GM18511 (cell line): ENCODE results near the gene AKNA.

ENCODE experiments used
- ATAC-seq: cut with Tn5 transposase; IDR thresholded peaks from one replicate; pipeline ENCODE4 v1.9.1; 2021; ENCODE audit warnings: mild to moderate bottlenecking, moderate library complexity; ENCODE audit not compliant: unreplicated experiment

The AKNA gene

GRCh38 chr9:114308361-114308950, 79.3 kb downstream of the AKNA start:
- ATAC-seq, result no peak

GRCh38 chr9:114307899-114308267, 79.9 kb downstream of the AKNA start:
- no peak for ATAC-seq

- ATAC-seq, result no peak
These were observed 83.2 kb downstream of the AKNA start for GRCh38 chr9:114304416-114305188.

- no peak for ATAC-seq
These were observed 83.8 kb downstream of the AKNA start for GRCh38 chr9:114303977-114304376.

- no peak for ATAC-seq
These were observed 84.2 kb downstream of the AKNA start for GRCh38 chr9:114303571-114303970.

- ATAC-seq, result no peak
These were observed 85.1 kb downstream of the AKNA start for GRCh38 chr9:114302727-114303126.

- no peak for ATAC-seq
These were observed 85.8 kb downstream of the AKNA start for GRCh38 chr9:114301798-114302565.

- ATAC-seq, result no peak
These were observed 86.7 kb downstream of the AKNA start for GRCh38 chr9:114300846-114301797.

- no peak for ATAC-seq
These were observed 87.5 kb downstream of the AKNA start for GRCh38 chr9:114300153-114300845.

GRCh38 chr9:114299286-114300152, 88.3 kb downstream of the AKNA start:
- no peak for ATAC-seq

GRCh38 chr9:114296338-114296737, 91.4 kb downstream of the AKNA start:
- no peak for ATAC-seq

- no peak for ATAC-seq
These were observed 93.1 kb downstream of the AKNA start for GRCh38 chr9:114294664-114295063.

GRCh38 chr9:114291886-114292590, 95.7 kb downstream of the AKNA start:
- ATAC-seq, result no peak

- no peak for ATAC-seq
These were observed 96.7 kb downstream of the AKNA start for GRCh38 chr9:114291064-114291474.

- ATAC-seq, result no peak
These were observed 97.2 kb downstream of the AKNA start for GRCh38 chr9:114290561-114290986.

- ATAC-seq, result no peak
These were observed 98.0 kb downstream of the AKNA start for GRCh38 chr9:114289571-114290481.

- no peak for ATAC-seq
These were observed 98.7 kb downstream of the AKNA start for GRCh38 chr9:114289106-114289505.
